NCI-H524 treated with DMSO at 0.1 percent for 48 hours (cell line): ENCODE measurements around the gene CEACAM1.
"Not testable (repeated sequence)": the region's sequence is repeated elsewhere in the genome, so short reads cannot be mapped to it uniquely, and the experiment has no call there.

Source experiments
- DNase-seq: peaks from one replicate; lab custom pipeline; 2025; lab: John Stamatoyannopoulos, UW

Gene CEACAM1

GRCh38 chr19:42473686-42474085 lies 54.6 kb downstream of the CEACAM1 start:
- no peak for DNase-seq

DNA sequence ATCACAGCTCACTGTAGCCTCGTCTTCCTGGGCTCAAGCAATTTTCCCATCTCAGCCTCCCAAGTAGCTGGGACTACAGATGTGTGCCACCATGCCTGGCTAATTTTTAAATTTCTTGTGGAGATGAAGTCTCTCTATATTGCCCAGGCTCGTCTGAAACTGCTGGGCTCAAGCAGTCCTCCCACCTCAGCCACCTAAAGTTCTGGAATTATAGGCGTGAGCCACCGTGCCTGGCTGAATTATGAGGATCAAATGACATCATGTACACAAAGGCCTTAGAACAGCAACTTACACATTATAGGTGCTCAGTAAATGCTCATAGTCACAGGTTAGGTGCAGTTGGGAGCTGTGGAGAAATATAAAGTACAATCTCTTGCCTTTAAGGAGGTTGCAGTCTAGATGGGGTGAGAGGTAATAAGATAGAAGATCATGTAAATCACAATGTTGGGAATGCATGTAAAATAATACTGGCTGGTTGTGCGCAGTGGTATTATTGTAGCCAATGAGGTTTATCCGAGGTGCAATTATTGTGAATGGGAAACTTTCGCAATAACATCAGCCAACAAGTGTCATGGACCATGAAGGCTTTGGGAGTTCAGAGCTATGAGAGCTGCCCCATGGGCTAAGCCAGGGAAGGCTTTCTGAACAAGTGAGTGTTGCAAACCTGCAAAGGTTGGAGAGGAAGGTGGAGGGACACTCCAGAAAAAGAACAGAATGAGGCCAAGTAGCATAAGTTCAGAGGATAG lies 55.7 kb downstream of the CEACAM1 start:
- no peak for DNase-seq

- DNase-seq: no peak
Observed at GRCh38 chr19:42471554-42472249, 56.6 kb downstream of the CEACAM1 start.

DNA sequence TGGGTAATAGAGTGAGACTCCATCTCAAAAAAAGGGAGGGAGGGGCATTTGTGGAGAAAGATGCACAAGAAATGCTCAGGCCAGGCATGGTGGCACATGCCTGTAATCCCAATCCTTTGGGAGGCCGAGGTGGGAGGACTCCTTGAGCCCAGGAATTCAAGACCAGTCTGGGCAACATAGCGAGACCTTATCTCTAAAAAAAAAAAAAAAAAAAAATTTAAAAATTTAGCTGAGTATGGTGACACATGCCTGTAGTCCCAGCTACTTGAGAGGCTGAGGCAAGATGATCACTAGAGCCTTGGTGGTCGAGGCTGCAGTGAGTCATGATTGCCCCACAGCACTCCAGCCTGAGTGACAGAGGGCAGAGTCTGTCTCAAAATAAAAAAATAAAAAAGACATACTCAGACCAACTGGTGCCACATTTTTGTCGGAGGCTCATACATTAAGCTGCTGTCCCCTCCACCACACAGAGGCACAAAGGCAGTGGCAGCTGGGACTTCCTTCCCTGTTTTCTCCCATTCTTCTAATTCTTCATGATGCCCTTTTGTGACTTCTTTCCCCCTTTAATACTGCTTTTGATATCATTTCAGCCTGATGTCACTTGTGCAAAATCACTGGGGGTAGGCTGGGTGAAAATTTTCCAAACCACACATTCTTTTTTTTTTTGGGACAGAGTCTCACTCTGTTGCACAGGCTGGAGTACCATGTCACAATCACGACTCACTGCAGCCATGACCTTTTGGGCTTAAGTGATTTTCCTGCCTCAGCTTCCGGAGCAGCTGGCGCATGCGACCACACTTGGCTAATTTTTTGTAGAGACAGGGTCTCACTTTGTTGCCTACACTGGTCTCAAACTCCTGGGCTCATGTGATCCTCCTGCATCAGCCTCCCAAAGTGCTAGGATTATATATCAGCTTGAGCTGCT lies 58.7 kb downstream of the CEACAM1 start:
- no peak for DNase-seq

DNA sequence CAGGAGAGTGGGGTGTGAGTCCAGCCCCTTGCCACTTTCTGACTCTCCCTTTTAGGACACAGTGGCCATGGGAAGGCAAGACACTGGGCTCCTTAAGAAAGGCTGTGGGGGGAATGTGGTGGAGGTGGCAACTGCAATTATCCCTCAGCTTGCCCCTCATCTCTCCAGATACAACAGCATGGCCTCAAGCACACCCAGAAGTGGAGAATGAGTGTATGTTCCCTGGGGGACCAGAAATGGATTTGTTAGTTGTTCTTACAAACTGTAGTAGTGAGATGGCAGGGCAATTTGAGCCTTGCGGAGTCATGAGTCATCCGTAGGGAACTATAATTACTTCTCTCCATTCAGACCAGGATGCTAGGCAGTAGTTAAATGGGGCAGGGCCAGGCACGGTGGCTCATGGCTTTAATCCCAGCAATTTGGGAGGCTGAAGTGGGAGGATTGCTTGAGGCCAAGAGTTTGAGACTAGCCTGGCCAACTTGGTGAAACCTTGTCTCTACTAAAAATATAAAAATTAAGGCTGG lies 59.9 kb downstream of the CEACAM1 start:
- no peak for DNase-seq

GRCh38 chr19:42467183-42467760 lies 61.0 kb downstream of the CEACAM1 start:
- no peak for DNase-seq

GRCh38 chr19:42466521-42467182 lies 61.6 kb downstream of the CEACAM1 start:
- no peak for DNase-seq

GRCh38 chr19:42465827-42466280 lies 62.4 kb downstream of the CEACAM1 start:
- no peak for DNase-seq

GRCh38 chr19:42461700-42462324 lies 66.5 kb downstream of the CEACAM1 start:
- DNase-seq: no peak

DNA sequence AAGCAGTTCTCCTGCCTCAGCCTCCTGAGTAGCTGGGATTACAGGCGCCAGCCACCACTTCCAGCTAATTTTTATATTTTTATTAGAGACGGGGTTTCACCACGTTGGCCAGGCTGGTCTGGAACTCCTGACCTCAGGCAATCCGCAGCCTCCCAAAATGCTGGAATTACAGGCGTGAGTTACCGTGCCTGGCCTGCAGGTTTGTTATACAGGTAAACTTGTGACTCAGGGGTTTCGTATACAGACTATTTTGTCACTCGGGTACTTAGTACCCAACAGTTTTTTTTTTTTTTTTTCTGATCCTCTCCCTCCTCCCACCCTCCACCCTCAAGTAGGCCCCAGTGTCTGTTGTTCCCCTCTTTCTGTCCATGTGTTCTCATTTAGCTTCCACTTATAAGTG lies 67.0 kb downstream of the CEACAM1 start:
- DNase-seq: not testable (repeated sequence)

GRCh38 chr19:42459926-42460325 lies 68.4 kb downstream of the CEACAM1 start:
- no peak for DNase-seq
